ENCODE measurements around the gene RPL18A. TPM values are rescaled to one million over a fixed set of nuclear protein-coding genes. Genes with fewer than 3 reads are reported as not detected.

The RPL18A gene
- total and polyA plus RNA-seq, 4 donors: 452 to 870 (median 477) TPM

DNA sequence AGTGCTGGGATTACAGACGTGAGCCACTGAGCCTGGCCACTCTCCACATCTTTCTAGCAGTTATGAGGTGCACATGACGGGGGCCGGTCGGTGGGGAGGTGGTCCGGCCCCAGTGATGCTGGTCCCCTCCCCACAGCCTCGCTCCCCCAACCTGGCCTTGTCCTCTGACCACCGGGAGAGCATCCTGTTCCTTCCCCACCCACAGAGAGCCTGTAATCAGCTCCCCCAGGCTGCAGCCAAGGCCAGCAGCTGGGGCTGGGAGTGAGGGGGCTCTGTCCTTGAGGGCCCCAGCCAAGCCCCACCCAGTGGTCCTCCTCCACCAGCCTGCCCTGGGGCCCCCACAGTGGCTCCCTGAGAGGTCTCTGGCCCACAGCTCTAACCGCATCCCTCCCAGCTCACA, 35.4 kb upstream of the RPL18A start (continued):
- TF ChIP-seq RXRA (IDR thresholded peaks at IDR 0.05) (no peak), FOXA2 (IDR thresholded peaks at IDR 0.05) (no peak), RAD21 (IDR thresholded peaks at IDR 0.05) (no peak), FOXA1 (IDR thresholded peaks at IDR 0.05) (no peak)

DNA sequence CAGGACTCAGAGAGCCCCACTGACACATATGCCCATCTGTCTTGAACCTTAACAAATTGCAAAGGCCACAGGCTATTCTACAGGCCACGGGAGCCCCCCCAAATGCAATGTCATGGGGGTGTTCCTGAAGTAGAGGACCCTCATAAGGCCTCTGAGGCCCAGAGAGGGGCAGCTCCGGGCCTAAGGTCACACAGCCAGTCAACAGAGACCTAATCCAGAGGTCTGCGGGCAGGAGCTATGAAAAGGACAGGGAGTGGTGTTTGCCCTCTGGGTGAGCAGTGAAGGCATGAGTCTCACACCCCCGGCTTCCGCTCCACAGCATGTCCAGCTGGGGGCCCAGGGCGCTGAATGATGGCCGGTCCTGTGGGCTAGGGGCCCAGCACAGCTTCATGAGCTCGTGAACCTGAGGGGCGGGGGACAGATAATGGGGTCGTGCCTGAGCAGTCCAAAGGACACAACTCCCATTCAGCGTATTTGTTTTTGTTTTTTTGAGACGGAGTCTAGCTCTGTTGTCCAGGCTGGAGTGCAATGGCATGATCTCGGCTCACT, 33.1 kb upstream of the RPL18A start:
- H3K4me1 ChIP-seq (ENCODE audit: control insufficient read depth in 4 of 4, insufficient read depth in 4 of 4, low read length in 3 of 4): peaks cover 0 to 3% (median 0%) of the 10 kb centered on the region in 4 donors
- H3K36me3 ChIP-seq (ENCODE audit: control insufficient read depth in 4 of 4, insufficient read depth in 3 of 4, low read depth in 1 of 4, low read length in 3 of 4): no peaks in the 10 kb centered on the region
- no peak for DNase-seq (ENCODE audit: low spot score)

More for the DNA sequence above, 33.1 kb upstream of the RPL18A start:
- Histone ChIP-seq H3K9me3 (ENCODE audit: control insufficient read depth in 4 of 4, low read length in 3 of 4) (no peaks in the 10 kb centered on the region), H3K27ac (ENCODE audit: low read depth in 1 of 2, low read length in 2 of 2) (no peak overlapping the region), H3K27me3 (ENCODE audit: control insufficient read depth in 4 of 4, insufficient read depth in 4 of 4, low read length in 3 of 4) (peaks cover 0 to 4% (median 1%) of the 10 kb centered on the region in 4 donors), H3K4me3 (ENCODE audit: low read depth in 1 of 3, low read length in 3 of 3) (no peak overlapping the region), H3K9ac (ENCODE audit: low read depth in 1 of 2, low read length in 2 of 2) (no peak overlapping the region)
- TF ChIP-seq, protein P1, sequence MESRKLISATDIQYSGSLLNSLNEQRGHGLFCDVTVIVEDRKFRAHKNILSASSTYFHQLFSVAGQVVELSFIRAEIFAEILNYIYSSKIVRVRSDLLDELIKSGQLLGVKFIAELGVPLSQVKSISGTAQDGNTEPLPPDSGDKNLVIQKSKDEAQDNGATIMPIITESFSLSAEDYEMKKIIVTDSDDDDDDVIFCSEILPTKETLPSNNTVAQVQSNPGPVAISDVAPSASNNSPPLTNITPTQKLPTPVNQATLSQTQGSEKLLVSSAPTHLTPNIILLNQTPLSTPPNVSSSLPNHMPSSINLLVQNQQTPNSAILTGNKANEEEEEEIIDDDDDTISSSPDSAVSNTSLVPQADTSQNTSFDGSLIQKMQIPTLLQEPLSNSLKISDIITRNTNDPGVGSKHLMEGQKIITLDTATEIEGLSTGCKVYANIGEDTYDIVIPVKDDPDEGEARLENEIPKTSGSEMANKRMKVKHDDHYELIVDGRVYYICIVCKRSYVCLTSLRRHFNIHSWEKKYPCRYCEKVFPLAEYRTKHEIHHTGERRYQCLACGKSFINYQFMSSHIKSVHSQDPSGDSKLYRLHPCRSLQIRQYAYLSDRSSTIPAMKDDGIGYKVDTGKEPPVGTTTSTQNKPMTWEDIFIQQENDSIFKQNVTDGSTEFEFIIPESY (IDR thresholded peaks at IDR 0.05): no peak
- no peak for TF ChIP-seq RXRA (IDR thresholded peaks at IDR 0.05)
- no peak for TF ChIP-seq TAF1 (conservative IDR thresholded peaks at IDR 0.05)
- no peak for TF ChIP-seq EGR1 (IDR thresholded peaks at IDR 0.05; ENCODE audit: low read depth in 2 of 2)
- no peak for TF ChIP-seq YY1 (IDR thresholded peaks at IDR 0.05)
- no peak for TF ChIP-seq RAD21 (IDR thresholded peaks at IDR 0.05)
- no peak for TF ChIP-seq NR2F2 (IDR thresholded peaks at IDR 0.05)
- TF ChIP-seq SP1 (IDR thresholded peaks at IDR 0.05): no peak
- TF ChIP-seq HNF4G (IDR thresholded peaks at IDR 0.05): no peak
- TF ChIP-seq, protein P2, sequence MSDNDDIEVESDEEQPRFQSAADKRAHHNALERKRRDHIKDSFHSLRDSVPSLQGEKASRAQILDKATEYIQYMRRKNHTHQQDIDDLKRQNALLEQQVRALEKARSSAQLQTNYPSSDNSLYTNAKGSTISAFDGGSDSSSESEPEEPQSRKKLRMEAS (IDR thresholded peaks at IDR 0.05): no peak
- no peak for TF ChIP-seq HNF4A (conservative IDR thresholded peaks at IDR 0.05)
- TF ChIP-seq, protein P3, sequence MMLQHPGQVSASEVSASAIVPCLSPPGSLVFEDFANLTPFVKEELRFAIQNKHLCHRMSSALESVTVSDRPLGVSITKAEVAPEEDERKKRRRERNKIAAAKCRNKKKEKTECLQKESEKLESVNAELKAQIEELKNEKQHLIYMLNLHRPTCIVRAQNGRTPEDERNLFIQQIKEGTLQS (IDR thresholded peaks at IDR 0.05): no peak
- TF ChIP-seq, protein P4, sequence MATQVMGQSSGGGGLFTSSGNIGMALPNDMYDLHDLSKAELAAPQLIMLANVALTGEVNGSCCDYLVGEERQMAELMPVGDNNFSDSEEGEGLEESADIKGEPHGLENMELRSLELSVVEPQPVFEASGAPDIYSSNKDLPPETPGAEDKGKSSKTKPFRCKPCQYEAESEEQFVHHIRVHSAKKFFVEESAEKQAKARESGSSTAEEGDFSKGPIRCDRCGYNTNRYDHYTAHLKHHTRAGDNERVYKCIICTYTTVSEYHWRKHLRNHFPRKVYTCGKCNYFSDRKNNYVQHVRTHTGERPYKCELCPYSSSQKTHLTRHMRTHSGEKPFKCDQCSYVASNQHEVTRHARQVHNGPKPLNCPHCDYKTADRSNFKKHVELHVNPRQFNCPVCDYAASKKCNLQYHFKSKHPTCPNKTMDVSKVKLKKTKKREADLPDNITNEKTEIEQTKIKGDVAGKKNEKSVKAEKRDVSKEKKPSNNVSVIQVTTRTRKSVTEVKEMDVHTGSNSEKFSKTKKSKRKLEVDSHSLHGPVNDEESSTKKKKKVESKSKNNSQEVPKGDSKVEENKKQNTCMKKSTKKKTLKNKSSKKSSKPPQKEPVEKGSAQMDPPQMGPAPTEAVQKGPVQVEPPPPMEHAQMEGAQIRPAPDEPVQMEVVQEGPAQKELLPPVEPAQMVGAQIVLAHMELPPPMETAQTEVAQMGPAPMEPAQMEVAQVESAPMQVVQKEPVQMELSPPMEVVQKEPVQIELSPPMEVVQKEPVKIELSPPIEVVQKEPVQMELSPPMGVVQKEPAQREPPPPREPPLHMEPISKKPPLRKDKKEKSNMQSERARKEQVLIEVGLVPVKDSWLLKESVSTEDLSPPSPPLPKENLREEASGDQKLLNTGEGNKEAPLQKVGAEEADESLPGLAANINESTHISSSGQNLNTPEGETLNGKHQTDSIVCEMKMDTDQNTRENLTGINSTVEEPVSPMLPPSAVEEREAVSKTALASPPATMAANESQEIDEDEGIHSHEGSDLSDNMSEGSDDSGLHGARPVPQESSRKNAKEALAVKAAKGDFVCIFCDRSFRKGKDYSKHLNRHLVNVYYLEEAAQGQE (IDR thresholded peaks at IDR 0.05): no peak
- TF ChIP-seq FOXA1 (IDR thresholded peaks at IDR 0.05): no peak
- TF ChIP-seq GABPA (IDR thresholded peaks at IDR 0.05 in 1 of 2, conservative IDR thresholded peaks at IDR 0.05 in 1 of 2): no peak
- no peak for TF ChIP-seq FOXA2 (IDR thresholded peaks at IDR 0.05)
- TF ChIP-seq, protein P5, sequence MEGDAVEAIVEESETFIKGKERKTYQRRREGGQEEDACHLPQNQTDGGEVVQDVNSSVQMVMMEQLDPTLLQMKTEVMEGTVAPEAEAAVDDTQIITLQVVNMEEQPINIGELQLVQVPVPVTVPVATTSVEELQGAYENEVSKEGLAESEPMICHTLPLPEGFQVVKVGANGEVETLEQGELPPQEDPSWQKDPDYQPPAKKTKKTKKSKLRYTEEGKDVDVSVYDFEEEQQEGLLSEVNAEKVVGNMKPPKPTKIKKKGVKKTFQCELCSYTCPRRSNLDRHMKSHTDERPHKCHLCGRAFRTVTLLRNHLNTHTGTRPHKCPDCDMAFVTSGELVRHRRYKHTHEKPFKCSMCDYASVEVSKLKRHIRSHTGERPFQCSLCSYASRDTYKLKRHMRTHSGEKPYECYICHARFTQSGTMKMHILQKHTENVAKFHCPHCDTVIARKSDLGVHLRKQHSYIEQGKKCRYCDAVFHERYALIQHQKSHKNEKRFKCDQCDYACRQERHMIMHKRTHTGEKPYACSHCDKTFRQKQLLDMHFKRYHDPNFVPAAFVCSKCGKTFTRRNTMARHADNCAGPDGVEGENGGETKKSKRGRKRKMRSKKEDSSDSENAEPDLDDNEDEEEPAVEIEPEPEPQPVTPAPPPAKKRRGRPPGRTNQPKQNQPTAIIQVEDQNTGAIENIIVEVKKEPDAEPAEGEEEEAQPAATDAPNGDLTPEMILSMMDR (IDR thresholded peaks at IDR 0.05; ENCODE audit: low read depth, low read length, missing input control): no peak
- no peak for TF ChIP-seq JUND (IDR thresholded peaks at IDR 0.05)
- 72% methylated on average over 13 of the region's 13 CpGs for WGBS
